Measurements from ENCODE around the gene TPP2.

DNA sequence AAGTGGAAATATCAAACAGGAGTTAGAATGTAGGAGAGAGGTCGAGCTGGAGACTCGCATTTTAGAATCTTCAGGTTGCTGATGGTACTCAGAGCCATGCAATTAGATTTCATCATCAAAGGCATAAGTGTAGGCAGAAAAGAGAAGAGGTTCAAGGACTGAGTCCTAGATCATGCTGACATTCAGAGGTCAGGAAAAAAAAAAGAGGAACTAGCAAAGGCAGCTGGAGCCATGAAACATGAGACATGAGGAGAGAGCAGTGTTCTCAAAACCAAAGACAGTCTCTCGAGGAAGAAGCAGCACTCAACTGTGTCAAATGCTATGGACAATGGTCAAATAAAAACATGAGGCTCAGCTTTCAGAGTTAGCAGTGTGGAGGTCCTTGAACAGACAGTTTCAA is 12.4 kb upstream of the TPP2 start:
- TF ChIP-seq CTCF (conservative IDR thresholded peaks at IDR 0.05; ENCODE audit: low read depth, low read length) = no peak
- TF ChIP-seq EZH2 (IDR thresholded peaks at IDR 0.05; ENCODE audit: borderline replicate concordance, low read depth, low read length, poor library complexity, severe bottlenecking) = no peak

Data from A673 (cell line).